Neural cell (in vitro differentiated cells): ENCODE measurements around the gene PDGFA. TPM values are rescaled to one million over a fixed set of nuclear protein-coding genes. Genes with fewer than 3 reads are reported as not detected.

Source experiments
- H2AFZ ChIP-seq: fragments of 200-600, 300-800 bp; sonication (generic), shearing (Covaris generic); 2 replicates; pipeline ENCODE4 v1.6.0; 2014; ENCODE audit warnings: low read depth, mild to moderate bottlenecking, antibody characterized with exemption, low read length, moderate library complexity
- H3F3A ChIP-seq: fragments of 200-600 bp; shearing (Covaris generic); 2 replicates; pipeline ENCODE4 v1.6.1; 2016; ENCODE audit warnings: mild to moderate bottlenecking, moderate library complexity, mixed read lengths, antibody characterized with exemption, low read length; ENCODE audit not compliant: insufficient read depth, poor library complexity, severe bottlenecking
- H3K27ac ChIP-seq: fragments of 200-600, 300-800 bp; sonication (generic), shearing (Covaris generic); 2 replicates; pipeline ENCODE4 v1.5.1; 2014; ENCODE audit warnings: mild to moderate bottlenecking, low read length, moderate library complexity
- H3K27me3 ChIP-seq: fragments of 300-800, 200-600 bp; sonication (generic), shearing (Covaris generic); 2 replicates; pipeline ENCODE4 v1.6.0; 2014; ENCODE audit warnings: mild to moderate bottlenecking, low read depth, low read length, moderate library complexity; ENCODE audit not compliant: insufficient read depth
- H3K36me3 ChIP-seq: fragments of 300-800, 200-600 bp; sonication (generic), shearing (Covaris generic); 2 replicates; pipeline ENCODE4 v1.5.1; 2014; ENCODE audit warnings: mild to moderate bottlenecking, antibody characterized with exemption, low read length, moderate library complexity; ENCODE audit not compliant: insufficient read depth
- H3K4me2 ChIP-seq: fragments of 300-800, 200-600 bp; sonication (generic), shearing (Covaris generic); 2 replicates; pipeline ENCODE4 v1.6.0; 2014; ENCODE audit warnings: mild to moderate bottlenecking, low read length
- H3K4me3 ChIP-seq: fragments of 300-800, 200-600 bp; sonication (generic), shearing (Covaris generic); 2 replicates; pipeline ENCODE4 v1.5.1; 2014; ENCODE audit warnings: mild to moderate bottlenecking, low read length, moderate library complexity
- H3K79me2 ChIP-seq: fragments of 200-600 bp; shearing (Covaris generic); replicated peaks from 2 replicates; pipeline ENCODE4 v1.6.0; 2014; ENCODE audit warnings: mild to moderate bottlenecking, low read length, moderate library complexity; ENCODE audit not compliant: insufficient read depth
- H3K9ac ChIP-seq: fragments of 300-800, 200-600 bp; sonication (generic), shearing (Covaris generic); 2 replicates; pipeline ENCODE4 v1.6.1; 2016; ENCODE audit warnings: mild to moderate bottlenecking, low read length, mixed read lengths
- H3K9me2 ChIP-seq: fragments of 200-600 bp; shearing (Covaris generic); 2 replicates; pipeline ENCODE4 v1.6.1; 2016; ENCODE audit warnings: mild to moderate bottlenecking, low read length, mixed read lengths; ENCODE audit not compliant: insufficient read depth
- H3K9me3 ChIP-seq: fragments of 200-600, 300-800 bp; sonication (generic), shearing (Covaris generic); 2 replicates; pipeline ENCODE4 v1.6.1; 2016; ENCODE audit warnings: mild to moderate bottlenecking, mixed run types, low read length, moderate library complexity, mixed read lengths
- H4K20me1 ChIP-seq: fragments of 200-600 bp; shearing (Covaris generic); 2 replicates; pipeline ENCODE4 v1.6.1; 2016; ENCODE audit warnings: mild to moderate bottlenecking, mixed run types; ENCODE audit not compliant: insufficient read depth
- CTCF ChIP-seq: fragments of 450-650 bp; IDR thresholded peaks from 2 replicates; pipeline ENCODE4 v1.5.1; 2014; ENCODE audit warnings: antibody characterized with exemption, mild to moderate bottlenecking, moderate library complexity; ENCODE audit not compliant: poor library complexity, severe bottlenecking
- EP300 ChIP-seq: fragments of 450-650 bp; conservative IDR thresholded peaks from 2 replicates; pipeline ENCODE4 v1.6.1; 2014; ENCODE audit warnings: antibody characterized with exemption, mild to moderate bottlenecking, moderate library complexity; ENCODE audit not compliant: poor library complexity, severe bottlenecking
- EZH2 ChIP-seq: fragments of 200-600, 300-800 bp; shearing (Covaris generic), sonication (generic); IDR thresholded peaks from 2 replicates; pipeline ENCODE4 v1.6.1; 2014; ENCODE audit warnings: antibody characterized with exemption, low read length, borderline replicate concordance, mild to moderate bottlenecking; ENCODE audit not compliant: insufficient read depth, poor library complexity, severe bottlenecking
- MXI1 ChIP-seq: fragments of 450-650 bp; conservative IDR thresholded peaks from 2 replicates; pipeline ENCODE4 v1.6.1; 2014; ENCODE audit warnings: antibody characterized with exemption, mild to moderate bottlenecking; ENCODE audit not compliant: poor library complexity, severe bottlenecking
- RAD21 ChIP-seq: fragments of 450-650 bp; conservative IDR thresholded peaks from 2 replicates; pipeline ENCODE4 v1.6.1; 2014; ENCODE audit warnings: antibody characterized with exemption, mild to moderate bottlenecking, moderate library complexity
- SMC3 ChIP-seq: fragments of 450-650 bp; conservative IDR thresholded peaks from 2 replicates; pipeline ENCODE4 v1.6.1; 2014; ENCODE audit warnings: antibody characterized with exemption, mild to moderate bottlenecking, moderate library complexity; ENCODE audit not compliant: poor library complexity
- TAF1 ChIP-seq: IDR thresholded peaks from 2 replicates; pipeline ENCODE4 v1.6.1; 2012; ENCODE audit warnings: low read depth
- polyA minus RNA-seq: library from RNA; depleted of rRNA, polyadenylated mRNA; stranded (reverse); fragments of >200 nt; gene quantifications from 2 replicates; pipeline ENCODE4 v1.2.3, GENCODE V29; 2014
- polyA plus RNA-seq: library from polyadenylated mRNA; depleted of rRNA; stranded (reverse); fragments of >200 nt; gene quantifications from 2 replicates; pipeline ENCODE4 v1.2.3, GENCODE V29; 2014
- TF ChIP-seq, protein P1 (sequence below): IDR thresholded peaks from 2 replicates; pipeline ENCODE4 v1.6.1; 2012; ENCODE audit warnings: borderline replicate concordance

Gene PDGFA
- 4.1 and 5.4 TPM in 2 replicates for polyA plus RNA-seq
- 6.5 and 7.8 TPM in 2 replicates for polyA minus RNA-seq

DNA sequence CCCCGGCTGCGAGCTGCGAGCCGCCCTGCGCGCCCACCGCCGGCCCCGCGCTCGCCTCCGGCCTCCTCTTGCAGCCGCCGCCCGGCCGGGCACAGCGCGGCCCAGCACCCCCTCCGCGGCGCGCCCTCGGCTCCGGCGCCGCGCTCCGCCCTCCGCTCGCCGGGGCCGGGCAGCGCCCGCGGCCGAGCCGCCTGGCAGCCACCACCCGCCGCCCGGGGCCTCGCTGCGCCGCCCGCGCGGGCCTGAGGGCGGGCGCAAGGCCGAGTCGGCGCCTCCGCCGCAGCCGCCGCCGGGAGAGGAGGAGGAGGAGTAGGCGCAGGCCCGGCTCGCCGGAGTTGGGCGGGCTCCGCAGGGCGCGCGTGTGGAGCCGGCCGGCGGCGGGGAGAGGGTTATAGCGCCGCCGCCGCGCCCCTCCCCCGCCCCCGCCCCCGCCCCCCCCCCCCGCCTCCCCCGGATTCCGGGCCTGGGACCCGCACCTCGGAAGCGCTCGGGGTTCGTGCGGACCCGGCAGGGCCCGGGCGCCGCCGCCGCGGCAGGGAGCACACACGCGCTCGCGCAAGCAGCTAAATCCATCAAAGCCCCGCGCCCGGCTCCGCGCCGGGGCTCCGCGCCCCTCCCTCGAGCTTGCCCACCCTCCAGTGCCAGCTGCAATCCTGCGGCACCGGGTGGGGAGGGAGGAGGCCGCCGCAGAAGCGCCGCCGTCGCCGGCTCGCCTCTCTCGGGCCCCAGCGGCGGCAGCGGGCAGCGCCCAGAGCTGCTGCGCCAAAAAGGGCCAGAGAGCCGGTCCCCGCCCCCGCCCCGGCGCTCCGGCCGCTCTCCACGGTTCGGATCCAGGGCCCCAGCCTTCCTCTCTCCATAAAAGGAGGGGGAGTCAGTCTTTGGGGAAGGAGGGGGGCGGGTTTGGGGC, at the start of gene PDGFA:
Gene PDGFA, minus strand, starts transcription at position 363 of the 907 bp plus-strand sequence. CDS start 845 bp downstream, outside the sequence.
- H3K27ac ChIP-seq: no peak within 1 kb of the TSS
- peaks cover 86% of the 10 kb centered on the region for H3K27me3 ChIP-seq
- H3K36me3 ChIP-seq: no peaks in the 10 kb centered on the region
- peak within 1 kb of the TSS; percentile 63 for H3K9ac ChIP-seq
- no peaks in the 10 kb centered on the region for H3K9me2 ChIP-seq
- H3K79me2 ChIP-seq: no peaks in the 10 kb centered on the region
- H3K4me2 ChIP-seq: peak within 1 kb of the TSS; percentile 68
- no peaks in the 10 kb centered on the region for H3K9me3 ChIP-seq
- TF ChIP-seq CTCF (peak; percentile 14), TAF1 (no peak), MXI1 (no peak)
- H2AFZ ChIP-seq: no peak within 1 kb of the TSS
- no peaks in the 10 kb centered on the region for H4K20me1 ChIP-seq
- H3K4me3 ChIP-seq: peak within 1 kb of the TSS; percentile 94
- H3F3A ChIP-seq: no peaks in the 10 kb centered on the region

DNA sequence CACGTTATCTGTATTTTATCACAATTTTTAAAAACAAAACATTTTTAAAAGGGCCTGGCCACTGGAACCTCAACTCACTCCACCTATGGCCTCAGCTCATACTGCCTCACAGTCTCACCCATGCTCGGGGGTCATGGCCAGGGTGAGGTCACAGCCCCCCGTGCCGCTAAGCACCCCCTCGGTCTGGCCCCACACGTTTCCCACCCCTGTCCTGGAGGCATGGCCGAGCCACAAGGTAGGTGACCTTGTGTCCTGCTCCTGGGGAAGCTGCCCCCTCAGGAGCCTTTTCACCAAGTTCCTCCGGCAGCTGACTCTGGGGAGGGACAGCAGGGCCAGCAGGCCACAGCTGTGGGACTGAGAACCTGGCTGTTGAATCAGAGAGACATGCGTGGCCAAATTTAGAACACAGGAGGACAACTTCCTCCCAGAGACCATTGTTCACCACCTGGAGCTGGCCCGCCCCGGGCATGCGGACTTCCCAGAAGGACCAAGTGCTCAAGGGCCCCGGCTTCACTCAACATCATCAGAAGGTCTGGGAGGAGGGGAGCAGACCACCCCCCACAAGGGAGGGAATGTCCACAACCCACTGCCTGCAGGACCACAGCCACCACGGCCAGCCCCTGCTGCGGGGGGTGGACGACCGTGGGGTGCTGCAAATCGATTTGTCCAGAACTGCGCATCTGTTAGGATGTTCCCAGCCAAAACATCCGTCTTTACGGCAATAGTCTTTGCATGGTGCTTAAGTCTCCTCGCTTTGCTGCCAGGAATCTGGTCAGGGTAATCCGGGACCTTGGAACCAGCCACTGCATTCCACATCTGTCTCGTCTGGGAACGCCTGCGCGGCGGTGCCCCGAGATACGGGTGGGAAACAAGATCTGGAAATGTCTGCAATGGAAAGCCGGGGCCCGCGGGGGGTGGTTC, 48.6 kb upstream of the PDGFA start:
- Histone ChIP-seq H3K9me2 (no peaks in the 10 kb centered on the region), H3K79me2 (no peaks in the 10 kb centered on the region), H3K27ac (no peak overlapping the region), H3K9me3 (no peaks in the 10 kb centered on the region), H4K20me1 (no peaks in the 10 kb centered on the region), H3K4me2 (no peak overlapping the region), H2AFZ (no peak overlapping the region), H3K27me3 (no peaks in the 10 kb centered on the region), H3K4me3 (no peak overlapping the region), H3K36me3 (no peaks in the 10 kb centered on the region), H3F3A (no peaks in the 10 kb centered on the region), H3K9ac (no peak overlapping the region)
- TF ChIP-seq EZH2 (no peak), MXI1 (no peak), EP300 (no peak), SMC3 (no peak), RAD21 (no peak), TAF1 (no peak), CTCF (no peak)
- TF ChIP-seq, protein P1, sequence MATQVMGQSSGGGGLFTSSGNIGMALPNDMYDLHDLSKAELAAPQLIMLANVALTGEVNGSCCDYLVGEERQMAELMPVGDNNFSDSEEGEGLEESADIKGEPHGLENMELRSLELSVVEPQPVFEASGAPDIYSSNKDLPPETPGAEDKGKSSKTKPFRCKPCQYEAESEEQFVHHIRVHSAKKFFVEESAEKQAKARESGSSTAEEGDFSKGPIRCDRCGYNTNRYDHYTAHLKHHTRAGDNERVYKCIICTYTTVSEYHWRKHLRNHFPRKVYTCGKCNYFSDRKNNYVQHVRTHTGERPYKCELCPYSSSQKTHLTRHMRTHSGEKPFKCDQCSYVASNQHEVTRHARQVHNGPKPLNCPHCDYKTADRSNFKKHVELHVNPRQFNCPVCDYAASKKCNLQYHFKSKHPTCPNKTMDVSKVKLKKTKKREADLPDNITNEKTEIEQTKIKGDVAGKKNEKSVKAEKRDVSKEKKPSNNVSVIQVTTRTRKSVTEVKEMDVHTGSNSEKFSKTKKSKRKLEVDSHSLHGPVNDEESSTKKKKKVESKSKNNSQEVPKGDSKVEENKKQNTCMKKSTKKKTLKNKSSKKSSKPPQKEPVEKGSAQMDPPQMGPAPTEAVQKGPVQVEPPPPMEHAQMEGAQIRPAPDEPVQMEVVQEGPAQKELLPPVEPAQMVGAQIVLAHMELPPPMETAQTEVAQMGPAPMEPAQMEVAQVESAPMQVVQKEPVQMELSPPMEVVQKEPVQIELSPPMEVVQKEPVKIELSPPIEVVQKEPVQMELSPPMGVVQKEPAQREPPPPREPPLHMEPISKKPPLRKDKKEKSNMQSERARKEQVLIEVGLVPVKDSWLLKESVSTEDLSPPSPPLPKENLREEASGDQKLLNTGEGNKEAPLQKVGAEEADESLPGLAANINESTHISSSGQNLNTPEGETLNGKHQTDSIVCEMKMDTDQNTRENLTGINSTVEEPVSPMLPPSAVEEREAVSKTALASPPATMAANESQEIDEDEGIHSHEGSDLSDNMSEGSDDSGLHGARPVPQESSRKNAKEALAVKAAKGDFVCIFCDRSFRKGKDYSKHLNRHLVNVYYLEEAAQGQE: no peak
